Dedifferentiated amniotic fluid mesenchymal stem cell (primary cell): ENCODE results near the gene ELL2.
A peak's percentile ranks its signal among the peaks of the same experiment; 100 is the strongest.

Experiments
- DNase-seq: peaks from one replicate; pipeline ENCODE4 v3.0.0-alpha.2; 2016; ENCODE audit errors: extremely low spot score

ELL2 gene

DNA sequence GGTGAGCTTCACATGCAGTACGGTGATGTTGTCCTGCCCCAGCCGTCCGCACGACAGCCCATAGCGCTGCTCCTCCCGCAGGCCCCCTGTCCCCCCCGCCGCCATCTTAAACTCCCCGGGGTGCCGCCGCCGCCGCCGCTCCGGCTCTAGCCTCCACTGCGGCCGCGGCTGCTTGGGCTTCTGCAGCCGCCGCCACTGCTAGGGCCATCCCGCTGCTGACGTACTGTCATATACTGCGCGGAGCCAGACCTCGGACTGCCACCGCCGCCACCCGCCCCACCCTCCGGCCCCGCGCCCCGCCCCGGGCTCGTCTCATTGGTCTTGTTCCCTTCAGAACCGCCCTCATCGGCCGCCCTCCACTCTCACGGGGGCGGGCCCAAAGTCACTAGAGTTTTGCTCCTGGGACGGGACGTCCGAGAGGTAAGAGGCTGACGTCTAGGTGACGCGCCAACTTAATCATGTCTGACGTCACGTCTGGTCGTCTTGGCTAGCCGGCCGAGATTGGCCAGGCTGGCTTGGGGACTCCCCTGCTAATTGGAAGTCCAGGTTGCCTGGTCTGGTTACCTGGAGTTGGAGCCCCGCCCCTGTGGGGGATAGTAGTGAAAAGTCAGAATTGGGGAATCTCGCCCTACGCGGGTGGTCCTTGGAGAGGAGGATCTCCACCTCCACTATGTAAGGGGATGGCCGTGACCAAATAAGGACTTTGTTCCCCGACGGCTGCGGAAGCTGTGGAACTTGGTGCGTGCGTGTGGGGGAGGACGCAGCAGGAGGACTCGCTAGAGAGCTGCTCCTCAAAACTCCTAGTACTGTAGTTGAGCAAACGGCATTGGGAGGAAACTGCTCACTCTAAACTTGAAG lies at the start of gene ELL2:
Gene ELL2 (minus strand): TSS at position 235 of the 858 bp plus-strand sequence. CDS start 130 bp downstream, at position 105.
- DNase-seq = peak; percentile 95

GRCh38 chr5:96008987-96009647 lies 47.5 kb upstream of the ELL2 start:
- no peak for DNase-seq

DNA sequence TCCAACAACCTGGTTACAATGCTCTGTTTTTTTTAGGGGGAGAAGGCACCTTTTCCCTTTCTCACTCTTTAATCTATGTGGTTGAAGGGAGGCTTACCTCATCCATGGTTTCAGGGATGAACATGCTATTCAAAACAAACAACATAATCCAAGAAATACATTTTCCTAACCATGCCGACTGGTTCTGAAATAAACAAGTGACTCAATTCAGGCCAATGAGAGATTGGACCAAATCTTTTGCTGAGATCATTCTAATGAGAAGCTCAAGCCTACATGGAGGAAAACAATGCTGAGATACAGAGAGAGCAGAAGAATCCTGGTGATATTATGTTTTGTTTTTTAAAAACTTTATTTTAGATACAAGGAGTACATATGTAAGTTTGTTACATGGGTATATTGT lies 46.8 kb upstream of the ELL2 start:
- DNase-seq = no peak

DNA sequence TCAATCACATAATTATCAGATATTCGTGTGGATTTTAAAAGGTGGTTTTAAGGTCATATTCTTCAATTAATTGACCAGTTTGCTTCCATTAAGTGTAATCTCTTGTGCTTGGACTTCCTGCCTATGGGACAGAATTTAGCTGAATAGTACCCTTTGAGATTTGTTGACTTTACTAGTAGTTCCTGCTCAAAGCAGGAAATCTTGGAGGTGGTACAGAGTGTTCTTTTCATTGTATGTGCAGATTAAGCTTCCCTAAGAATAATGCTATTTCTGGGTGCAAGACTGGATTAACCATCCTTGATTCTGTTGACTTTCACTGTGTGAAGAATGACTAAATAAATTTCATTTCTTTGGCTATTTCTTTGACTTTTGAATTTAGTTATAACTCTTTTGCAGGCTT lies 45.4 kb upstream of the ELL2 start:
- DNase-seq = no peak

DNA sequence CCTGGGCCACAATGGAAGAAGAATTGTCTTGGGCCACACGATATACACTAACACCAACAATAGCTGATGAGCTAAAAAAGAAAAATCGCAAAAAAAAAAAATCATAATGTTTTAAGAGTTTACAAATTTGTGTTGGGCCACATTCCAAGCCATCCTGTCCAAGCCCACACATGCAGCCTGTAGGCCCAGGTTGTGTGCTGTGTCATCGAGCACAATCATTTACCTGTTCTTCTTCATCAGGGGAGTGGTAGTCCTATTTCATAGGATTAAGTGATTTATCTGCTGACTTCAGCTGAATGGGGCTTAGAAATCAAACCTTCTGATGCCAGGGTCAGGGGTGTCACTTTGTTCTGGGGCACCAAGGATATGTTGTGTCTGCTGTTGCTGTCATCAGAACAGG lies 44.6 kb upstream of the ELL2 start:
- no peak for DNase-seq

- no peak for DNase-seq
Observed at GRCh38 chr5:96004754-96005153, 43.1 kb upstream of the ELL2 start.

DNA sequence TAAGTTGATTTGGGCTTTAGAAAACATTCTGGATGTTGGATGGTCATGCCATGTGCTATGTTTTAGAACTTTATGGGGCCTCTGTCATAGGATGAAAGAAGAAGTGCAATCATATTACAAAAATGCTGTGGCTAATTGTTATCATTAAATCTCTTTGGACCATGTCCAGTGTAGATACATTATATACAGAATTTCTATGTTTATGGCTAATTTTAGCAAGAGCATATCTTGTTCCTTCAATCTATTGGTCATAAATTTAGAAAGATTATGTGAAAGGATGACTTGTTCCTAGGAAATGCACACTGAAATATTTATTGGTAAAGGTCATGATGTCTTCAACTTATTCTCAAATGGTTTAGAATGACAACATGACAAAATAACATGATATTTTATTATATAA lies 42.4 kb upstream of the ELL2 start:
- DNase-seq = no peak

GRCh38 chr5:96001262-96001661 lies 39.6 kb upstream of the ELL2 start:
- DNase-seq = no peak

GRCh38 chr5:96000308-96000707 lies 38.7 kb upstream of the ELL2 start:
- DNase-seq = no peak

DNA sequence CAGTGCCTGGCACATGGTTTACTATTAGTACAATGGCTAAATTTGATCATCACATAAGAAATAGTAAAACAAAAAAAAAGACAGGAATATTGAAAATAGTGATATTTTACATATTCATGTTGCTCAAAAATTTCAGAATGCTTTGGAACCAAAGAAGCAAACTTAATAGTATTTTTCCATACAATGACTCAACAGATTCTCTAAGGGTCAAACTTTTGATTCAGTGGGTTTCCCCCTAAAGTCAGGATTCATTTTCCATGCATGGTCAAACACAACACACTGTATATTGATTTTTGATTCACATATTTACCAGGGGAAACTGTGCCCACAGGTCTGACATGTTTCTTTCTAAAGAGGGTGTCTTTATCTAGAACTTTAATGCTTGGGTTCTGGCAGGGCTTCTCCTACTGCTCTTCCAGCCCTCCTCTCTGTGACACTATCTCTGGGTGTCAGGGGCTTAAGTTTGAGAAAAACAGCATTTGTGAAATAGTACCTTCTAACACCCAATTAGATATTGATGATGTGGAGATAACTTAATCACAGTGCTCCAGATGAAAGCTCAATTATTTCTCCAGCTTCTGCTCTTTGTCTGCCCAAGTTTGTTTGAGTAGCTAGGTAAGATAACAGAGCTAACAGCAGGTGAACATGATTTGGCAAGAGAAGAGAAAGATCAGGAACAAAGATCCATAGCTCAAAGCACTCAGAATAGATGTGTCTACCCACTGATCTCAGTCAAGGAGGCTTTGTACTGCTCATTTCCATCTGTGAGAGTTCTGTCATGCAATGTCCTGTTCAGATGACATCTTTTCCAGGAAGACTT lies 35.5 kb upstream of the ELL2 start:
- no peak for DNase-seq

- DNase-seq = no peak
Observed at GRCh38 chr5:95995962-95996489, 34.4 kb upstream of the ELL2 start.

GRCh38 chr5:95993776-95994175 lies 32.1 kb upstream of the ELL2 start:
- no peak for DNase-seq

- DNase-seq = no peak
Observed at GRCh38 chr5:95993266-95993665, 31.6 kb upstream of the ELL2 start.

- DNase-seq = no peak
Observed at GRCh38 chr5:95989283-95990048, 27.8 kb upstream of the ELL2 start.

GRCh38 chr5:95988877-95989276 lies 27.2 kb upstream of the ELL2 start:
- DNase-seq = no peak

GRCh38 chr5:95988094-95988493 lies 26.4 kb upstream of the ELL2 start:
- DNase-seq = no peak

- DNase-seq = no peak
Observed at GRCh38 chr5:95986937-95987520, 25.4 kb upstream of the ELL2 start.

GRCh38 chr5:95986001-95986400 lies 24.4 kb upstream of the ELL2 start:
- DNase-seq = no peak

DNA sequence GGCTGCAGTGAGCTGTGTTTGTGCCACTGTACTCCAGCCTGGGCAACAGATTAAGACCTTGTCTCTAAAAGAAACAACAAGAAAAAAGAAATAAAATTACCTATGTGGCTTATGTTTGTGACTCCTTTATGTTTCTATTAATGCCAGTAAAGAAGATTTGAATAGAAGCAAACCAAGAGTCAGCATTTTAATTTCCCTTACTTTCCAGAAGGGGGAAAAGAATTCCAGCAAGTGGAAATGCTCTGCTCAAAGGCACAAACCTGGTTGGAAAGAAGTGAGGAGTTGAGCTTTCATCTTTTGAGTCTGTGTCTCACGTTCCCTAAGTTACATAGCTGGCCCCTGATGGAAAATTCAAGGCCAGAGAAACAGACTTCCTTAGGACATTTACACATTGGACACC lies 23.6 kb upstream of the ELL2 start:
- no peak for DNase-seq

- no peak for DNase-seq
Observed at GRCh38 chr5:95984287-95984938, 22.8 kb upstream of the ELL2 start.

DNA sequence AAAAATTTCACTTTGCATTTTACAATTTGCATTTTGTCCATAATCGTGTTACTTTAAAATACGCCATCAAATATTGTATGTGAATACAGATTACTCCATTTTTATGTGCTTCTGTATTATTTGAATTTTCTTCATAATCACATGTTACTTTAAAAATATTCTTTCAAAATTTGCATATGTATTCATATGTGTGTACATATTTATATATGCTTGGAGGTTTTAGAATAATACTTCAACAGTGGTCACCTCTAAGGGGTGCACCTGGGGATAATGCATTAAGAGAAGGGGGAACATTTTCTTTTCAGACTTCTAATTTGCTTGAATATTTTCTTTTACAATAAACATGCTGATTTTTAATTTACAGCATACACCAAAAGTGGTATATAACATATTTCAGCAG lies 21.9 kb upstream of the ELL2 start:
- DNase-seq = no peak
